HEK293 (cell line): ENCODE measurements around the gene NUDT21.

Experiments
- CTCF ChIA-PET: fragments of 350-600 bp; formaldehyde crosslinking; extraction: SDS; loops from one replicate; lab custom pipeline; 2021; ENCODE audit warnings: antibody characterized with exemption; lab: Yijun Ruan, JAX
- POLR2A ChIA-PET: fragments of 300-600 bp; formaldehyde crosslinking; extraction: SDS; loops from one replicate; lab custom pipeline; 2020; ENCODE audit warnings: antibody characterized with exemption, inconsistent platforms; lab: Yijun Ruan, JAX
- H3K27ac ChIP-seq: fragments of 200-500 bp; sonication (Bioruptor generic); 2 replicates; pipeline ENCODE4 v1.5.1; 2014; ENCODE audit warnings: low read depth, low read length, control low read depth, inconsistent platforms; ENCODE audit errors: extremely low read depth
- H3K36me3 ChIP-seq, 2 experiments: fragments of 200-500 bp in 1 of 2; sonication (Bioruptor generic) in 1 of 2; 1 replicate in 1 of 2; 2 replicates in 1 of 2; pipeline ENCODE4 v1.5.1; 2014 to 2017; ENCODE audit warnings: inconsistent platforms in 2 of 2, low read length in 2 of 2; ENCODE audit not compliant: control insufficient read depth in 2 of 2, insufficient read depth in 1 of 2
- H3K4me1 ChIP-seq: fragments of 200-500 bp; sonication (Bioruptor generic); 2 replicates; pipeline ENCODE4 v1.5.1; 2014; ENCODE audit warnings: mild to moderate bottlenecking, low read length, inconsistent platforms; ENCODE audit not compliant: control insufficient read depth, insufficient read depth
- H3K4me3 ChIP-seq: 2 replicates; pipeline ENCODE4 v1.5.1; 2011; ENCODE audit warnings: low read depth, mild to moderate bottlenecking, control low read depth, low read length, moderate library complexity
- H3K9me3 ChIP-seq: fragments of 200-500 bp; sonication (Bioruptor generic); 2 replicates; pipeline ENCODE4 v1.5.1; 2014; ENCODE audit warnings: low read depth, low read length, inconsistent platforms; ENCODE audit not compliant: control insufficient read depth, insufficient read depth
- EGR2 ChIP-seq: fragments of 450-650 bp; formaldehyde crosslinking; IDR thresholded peaks from 2 replicates; pipeline ENCODE4 v1.5.1; 2016; ENCODE audit warnings: low read depth, missing biosample characterization, missing genetic modification characterization
- HOXD13 ChIP-seq: sonication (generic); formaldehyde crosslinking; IDR thresholded peaks from 2 replicates; pipeline ENCODE4 v1.8.0; 2022; ENCODE audit warnings: missing genetic modification reagents, borderline replicate concordance
- KLF8 ChIP-seq: fragments of 450-650 bp; formaldehyde crosslinking; IDR thresholded peaks from 2 replicates; pipeline ENCODE4 v1.5.1; 2016; ENCODE audit warnings: missing biosample characterization, missing genetic modification characterization
- SCRT1 ChIP-seq: fragments of 450-650 bp; formaldehyde crosslinking; IDR thresholded peaks from 2 replicates; pipeline ENCODE4 v1.5.1; 2016; ENCODE audit warnings: missing biosample characterization, missing genetic modification characterization, borderline replicate concordance
- YY2 ChIP-seq: fragments of 450-650 bp; formaldehyde crosslinking; IDR thresholded peaks from 2 replicates; pipeline ENCODE4 v1.5.1; 2016; ENCODE audit warnings: missing biosample characterization, missing genetic modification characterization
- ZNF114 ChIP-seq: fragments of 450-650 bp; formaldehyde crosslinking; IDR thresholded peaks from 2 replicates; pipeline ENCODE4 v1.5.0; 2017; ENCODE audit warnings: missing biosample characterization, missing genetic modification characterization
- ZNF174 ChIP-seq: fragments of 450-650 bp; formaldehyde crosslinking; IDR thresholded peaks from 2 replicates; pipeline ENCODE4 v1.5.0; 2017; ENCODE audit warnings: missing biosample characterization, mild to moderate bottlenecking, missing genetic modification characterization
- ZNF202 ChIP-seq: fragments of 450-650 bp; formaldehyde crosslinking; IDR thresholded peaks from 2 replicates; pipeline ENCODE4 v1.5.1; 2016; ENCODE audit warnings: missing biosample characterization, missing genetic modification characterization, borderline replicate concordance
- ZNF223 ChIP-seq: fragments of 450-650 bp; formaldehyde crosslinking; IDR thresholded peaks from 2 replicates; pipeline ENCODE4 v1.5.1; 2016; ENCODE audit warnings: missing biosample characterization, missing genetic modification characterization
- ZNF23 ChIP-seq: fragments of 450-650 bp; formaldehyde crosslinking; IDR thresholded peaks from 2 replicates; pipeline ENCODE4 v1.5.1; 2016; ENCODE audit warnings: missing biosample characterization, missing genetic modification characterization, borderline replicate concordance
- ZNF426 ChIP-seq: fragments of 450-650 bp; formaldehyde crosslinking; IDR thresholded peaks from 2 replicates; pipeline ENCODE4 v1.5.1; 2017; ENCODE audit warnings: missing biosample characterization, missing genetic modification characterization, mild to moderate bottlenecking, inconsistent platforms, moderate library complexity
- ZNF521 ChIP-seq: fragments of 450-650 bp; formaldehyde crosslinking; IDR thresholded peaks from 2 replicates; pipeline ENCODE4 v1.5.1; 2017; ENCODE audit warnings: missing biosample characterization, mild to moderate bottlenecking, missing genetic modification characterization
- ZNF560 ChIP-seq: fragments of 450-650 bp; formaldehyde crosslinking; IDR thresholded peaks from 2 replicates; pipeline ENCODE4 v1.5.1; 2017; ENCODE audit warnings: missing biosample characterization, missing genetic modification characterization, borderline replicate concordance
- ZNF600 ChIP-seq: fragments of 450-650 bp; formaldehyde crosslinking; IDR thresholded peaks from 2 replicates; pipeline ENCODE4 v1.5.1; 2016; ENCODE audit warnings: missing biosample characterization, missing genetic modification characterization
- ZNF701 ChIP-seq: fragments of 450-650 bp; formaldehyde crosslinking; IDR thresholded peaks from 2 replicates; pipeline ENCODE4 v1.5.1; 2016; ENCODE audit warnings: missing biosample characterization, missing genetic modification characterization
- ZNF747 ChIP-seq: fragments of 450-650 bp; formaldehyde crosslinking; IDR thresholded peaks from 2 replicates; pipeline ENCODE4 v1.5.1; 2016; ENCODE audit warnings: missing biosample characterization, missing genetic modification characterization
- ZNF768 ChIP-seq: fragments of 450-650 bp; formaldehyde crosslinking; IDR thresholded peaks from 2 replicates; pipeline ENCODE4 v1.5.1; 2018; ENCODE audit warnings: missing biosample characterization, mild to moderate bottlenecking, missing genetic modification characterization
- ZNF830 ChIP-seq: fragments of 450-650 bp; IDR thresholded peaks from 2 replicates; pipeline ENCODE4 v1.5.0; 2018; ENCODE audit warnings: missing biosample characterization, missing genetic modification characterization, low read depth, mild to moderate bottlenecking, moderate library complexity
- TF ChIP-seq, protein P1 (sequence below): fragments of 450-650 bp; formaldehyde crosslinking; IDR thresholded peaks from 2 replicates; pipeline ENCODE4 v1.5.1; 2017; ENCODE audit warnings: missing biosample characterization, missing genetic modification characterization
- TF ChIP-seq, protein P2 (sequence below): fragments of 450-650 bp; formaldehyde crosslinking; IDR thresholded peaks from 2 replicates; pipeline ENCODE4 v1.5.1; 2016; ENCODE audit warnings: missing biosample characterization, missing genetic modification characterization
- TF ChIP-seq, protein P3 (sequence below): fragments of 450-650 bp; formaldehyde crosslinking; IDR thresholded peaks from 2 replicates; pipeline ENCODE4 v1.5.1; 2016; ENCODE audit warnings: missing biosample characterization, missing genetic modification characterization
- TF ChIP-seq, protein P4 (sequence below): fragments of 450-650 bp; formaldehyde crosslinking; IDR thresholded peaks from 2 replicates; pipeline ENCODE4 v1.5.1; 2016; ENCODE audit warnings: missing biosample characterization, missing genetic modification characterization
- TF ChIP-seq, protein P5 (sequence below): fragments of 450-650 bp; formaldehyde crosslinking; IDR thresholded peaks from 2 replicates; pipeline ENCODE4 v1.5.0; 2017; ENCODE audit warnings: missing biosample characterization, missing genetic modification characterization, borderline replicate concordance

Gene NUDT21

DNA sequence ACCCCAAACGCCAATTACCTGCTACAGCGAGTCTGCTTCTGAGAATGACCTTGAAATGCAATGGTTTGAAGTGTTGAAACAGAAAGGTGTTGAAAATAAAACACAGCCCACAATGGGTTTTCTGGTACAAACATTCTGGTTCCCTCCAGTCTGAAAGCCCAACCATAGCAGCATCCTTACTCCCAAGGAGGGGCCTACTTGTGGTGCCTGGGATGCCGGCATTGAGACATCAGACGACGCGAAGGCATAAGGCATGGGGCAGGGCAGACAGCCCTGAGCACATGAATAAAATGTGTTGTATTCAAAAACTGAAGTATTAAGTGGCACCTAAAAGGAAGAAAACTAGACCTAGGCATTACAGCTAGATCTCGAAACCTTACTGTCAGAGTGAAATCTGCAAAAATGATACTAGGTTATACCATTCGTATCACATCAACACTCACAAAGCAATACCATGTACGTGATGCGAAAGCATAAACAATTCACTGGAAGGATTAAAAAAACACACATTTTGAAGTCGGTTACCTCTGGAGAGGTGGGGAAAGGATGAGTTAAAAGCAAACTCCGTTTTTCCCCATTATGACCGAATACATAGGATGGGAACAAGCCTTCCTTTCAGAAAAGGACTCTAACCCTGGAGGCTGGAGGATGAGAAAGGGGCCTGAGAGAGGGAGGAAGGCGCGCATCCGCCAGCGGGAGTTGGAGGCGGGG lies 702 bp downstream of the NUDT21 start (continued):
- TF ChIP-seq, protein P1, sequence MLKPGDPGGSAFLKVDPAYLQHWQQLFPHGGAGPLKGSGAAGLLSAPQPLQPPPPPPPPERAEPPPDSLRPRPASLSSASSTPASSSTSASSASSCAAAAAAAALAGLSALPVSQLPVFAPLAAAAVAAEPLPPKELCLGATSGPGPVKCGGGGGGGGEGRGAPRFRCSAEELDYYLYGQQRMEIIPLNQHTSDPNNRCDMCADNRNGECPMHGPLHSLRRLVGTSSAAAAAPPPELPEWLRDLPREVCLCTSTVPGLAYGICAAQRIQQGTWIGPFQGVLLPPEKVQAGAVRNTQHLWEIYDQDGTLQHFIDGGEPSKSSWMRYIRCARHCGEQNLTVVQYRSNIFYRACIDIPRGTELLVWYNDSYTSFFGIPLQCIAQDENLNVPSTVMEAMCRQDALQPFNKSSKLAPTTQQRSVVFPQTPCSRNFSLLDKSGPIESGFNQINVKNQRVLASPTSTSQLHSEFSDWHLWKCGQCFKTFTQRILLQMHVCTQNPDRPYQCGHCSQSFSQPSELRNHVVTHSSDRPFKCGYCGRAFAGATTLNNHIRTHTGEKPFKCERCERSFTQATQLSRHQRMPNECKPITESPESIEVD = no peak
- TF ChIP-seq ZNF521 (tag by site-specific recombination) (no peak), KLF8 (no peak), SCRT1 (tag by site-specific recombination) (no peak), ZNF23 (tag by site-specific recombination) (no peak)
- TF ChIP-seq, protein P2, sequence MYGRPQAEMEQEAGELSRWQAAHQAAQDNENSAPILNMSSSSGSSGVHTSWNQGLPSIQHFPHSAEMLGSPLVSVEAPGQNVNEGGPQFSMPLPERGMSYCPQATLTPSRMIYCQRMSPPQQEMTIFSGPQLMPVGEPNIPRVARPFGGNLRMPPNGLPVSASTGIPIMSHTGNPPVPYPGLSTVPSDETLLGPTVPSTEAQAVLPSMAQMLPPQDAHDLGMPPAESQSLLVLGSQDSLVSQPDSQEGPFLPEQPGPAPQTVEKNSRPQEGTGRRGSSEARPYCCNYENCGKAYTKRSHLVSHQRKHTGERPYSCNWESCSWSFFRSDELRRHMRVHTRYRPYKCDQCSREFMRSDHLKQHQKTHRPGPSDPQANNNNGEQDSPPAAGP (tag by site-specific recombination) = no peak

DNA sequence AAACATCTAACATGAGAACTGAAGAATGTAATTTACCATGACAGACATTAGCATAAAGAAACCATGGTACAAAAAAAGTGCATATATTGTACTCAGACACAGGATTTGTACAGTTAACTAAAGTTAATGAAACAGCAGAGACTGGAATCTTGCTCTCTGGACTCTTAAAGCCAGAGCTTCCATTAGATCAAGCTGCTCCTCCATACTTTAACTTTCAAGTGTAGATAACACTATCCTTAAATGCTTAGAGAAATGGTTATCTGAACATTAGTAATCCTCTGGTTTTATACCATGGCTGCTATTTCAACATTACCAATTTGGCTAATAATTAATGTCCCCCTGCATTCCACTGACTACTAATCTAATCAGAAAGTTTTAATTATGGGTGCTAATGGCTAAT lies 3.1 kb downstream of the NUDT21 start:
- POLR2A ChIA-PET = no interaction called here
- H3K4me1 ChIP-seq = peaks cover 5% of the 10 kb centered on the region; the same call in 1 of the 2 replicates
- peaks cover 23 to 49% of the 10 kb centered on the region in 2 experiments; a peak in 2 of 3 replicates for H3K36me3 ChIP-seq
- no peak overlapping the region for H3K27ac ChIP-seq
- H3K4me3 ChIP-seq = no peak overlapping the region
- no peaks in the 10 kb centered on the region for H3K9me3 ChIP-seq
- CTCF ChIA-PET = no interaction called here
- TF ChIP-seq ZNF768 (tag by site-specific recombination) = no peak
- no peak for TF ChIP-seq ZNF426
- TF ChIP-seq, protein P3, sequence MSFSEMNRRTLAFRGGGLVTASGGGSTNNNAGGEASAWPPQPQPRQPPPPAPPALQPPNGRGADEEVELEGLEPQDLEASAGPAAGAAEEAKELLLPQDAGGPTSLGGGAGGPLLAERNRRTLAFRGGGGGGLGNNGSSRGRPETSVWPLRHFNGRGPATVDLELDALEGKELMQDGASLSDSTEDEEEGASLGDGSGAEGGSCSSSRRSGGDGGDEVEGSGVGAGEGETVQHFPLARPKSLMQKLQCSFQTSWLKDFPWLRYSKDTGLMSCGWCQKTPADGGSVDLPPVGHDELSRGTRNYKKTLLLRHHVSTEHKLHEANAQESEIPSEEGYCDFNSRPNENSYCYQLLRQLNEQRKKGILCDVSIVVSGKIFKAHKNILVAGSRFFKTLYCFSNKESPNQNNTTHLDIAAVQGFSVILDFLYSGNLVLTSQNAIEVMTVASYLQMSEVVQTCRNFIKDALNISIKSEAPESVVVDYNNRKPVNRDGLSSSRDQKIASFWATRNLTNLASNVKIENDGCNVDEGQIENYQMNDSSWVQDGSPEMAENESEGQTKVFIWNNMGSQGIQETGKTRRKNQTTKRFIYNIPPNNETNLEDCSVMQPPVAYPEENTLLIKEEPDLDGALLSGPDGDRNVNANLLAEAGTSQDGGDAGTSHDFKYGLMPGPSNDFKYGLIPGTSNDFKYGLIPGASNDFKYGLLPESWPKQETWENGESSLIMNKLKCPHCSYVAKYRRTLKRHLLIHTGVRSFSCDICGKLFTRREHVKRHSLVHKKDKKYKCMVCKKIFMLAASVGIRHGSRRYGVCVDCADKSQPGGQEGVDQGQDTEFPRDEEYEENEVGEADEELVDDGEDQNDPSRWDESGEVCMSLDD (tag by site-specific recombination) = no peak
- TF ChIP-seq ZNF747 = no peak
- no peak for TF ChIP-seq ZNF600 (tag by site-specific recombination)
- TF ChIP-seq YY2 (tag by site-specific recombination) = no peak
- TF ChIP-seq ZNF114 (tag by site-specific recombination) = no peak
- no peak for TF ChIP-seq HOXD13 (CRISPR knock-in tag)
- no peak for TF ChIP-seq ZNF830 (tag by site-specific recombination)
- no peak for TF ChIP-seq ZNF560 (tag by site-specific recombination)
- TF ChIP-seq EGR2 (tag by site-specific recombination) = no peak
- TF ChIP-seq, protein P4, sequence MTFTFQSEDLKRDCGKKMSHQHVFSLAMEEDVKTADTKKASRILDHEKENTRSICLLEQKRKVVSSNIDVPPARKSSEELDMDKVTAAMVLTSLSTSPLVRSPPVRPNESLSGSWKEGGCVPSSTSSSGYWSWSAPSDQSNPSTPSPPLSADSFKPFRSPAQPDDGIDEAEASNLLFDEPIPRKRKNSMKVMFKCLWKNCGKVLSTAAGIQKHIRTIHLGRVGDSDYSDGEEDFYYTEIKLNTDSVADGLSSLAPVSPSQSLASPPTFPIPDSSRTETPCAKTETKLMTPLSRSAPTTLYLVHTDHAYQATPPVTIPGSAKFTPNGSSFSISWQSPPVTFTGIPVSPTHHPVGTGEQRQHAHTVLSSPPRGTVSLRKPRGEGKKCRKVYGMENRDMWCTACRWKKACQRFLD (tag by site-specific recombination) = no peak
- TF ChIP-seq ZNF202 (tag by site-specific recombination) = no peak
- TF ChIP-seq ZNF174 (tag by site-specific recombination) = no peak
- no peak for TF ChIP-seq ZNF223 (tag by site-specific recombination)
- TF ChIP-seq, protein P5, sequence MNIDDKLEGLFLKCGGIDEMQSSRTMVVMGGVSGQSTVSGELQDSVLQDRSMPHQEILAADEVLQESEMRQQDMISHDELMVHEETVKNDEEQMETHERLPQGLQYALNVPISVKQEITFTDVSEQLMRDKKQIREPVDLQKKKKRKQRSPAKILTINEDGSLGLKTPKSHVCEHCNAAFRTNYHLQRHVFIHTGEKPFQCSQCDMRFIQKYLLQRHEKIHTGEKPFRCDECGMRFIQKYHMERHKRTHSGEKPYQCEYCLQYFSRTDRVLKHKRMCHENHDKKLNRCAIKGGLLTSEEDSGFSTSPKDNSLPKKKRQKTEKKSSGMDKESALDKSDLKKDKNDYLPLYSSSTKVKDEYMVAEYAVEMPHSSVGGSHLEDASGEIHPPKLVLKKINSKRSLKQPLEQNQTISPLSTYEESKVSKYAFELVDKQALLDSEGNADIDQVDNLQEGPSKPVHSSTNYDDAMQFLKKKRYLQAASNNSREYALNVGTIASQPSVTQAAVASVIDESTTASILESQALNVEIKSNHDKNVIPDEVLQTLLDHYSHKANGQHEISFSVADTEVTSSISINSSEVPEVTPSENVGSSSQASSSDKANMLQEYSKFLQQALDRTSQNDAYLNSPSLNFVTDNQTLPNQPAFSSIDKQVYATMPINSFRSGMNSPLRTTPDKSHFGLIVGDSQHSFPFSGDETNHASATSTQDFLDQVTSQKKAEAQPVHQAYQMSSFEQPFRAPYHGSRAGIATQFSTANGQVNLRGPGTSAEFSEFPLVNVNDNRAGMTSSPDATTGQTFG (tag by site-specific recombination) = no peak
- no peak for TF ChIP-seq ZNF701 (tag by site-specific recombination)
- TF ChIP-seq, all 188 proteins: peak for 0
